ENCODE results near the gene YBX1.

- TF ChIP-seq CTCF (IDR thresholded peaks at IDR 0.05) (no peak), POLR2A (IDR thresholded peaks at IDR 0.05) (no peak)
Measured at GRCh38 chr1:42686418-42686817, 4.2 kb downstream of the YBX1 start.

Measured in Peyer's patch (tissue), 4 donors.